Stimulated activated CD8-positive, alpha-beta memory T cell treated with anti-CD3 and anti-CD28 coated beads, Interleukin-7, amount 100 ng/mL, for 24 hours (primary cell): ENCODE measurements around the gene BMP4.

Source experiments
- DNase-seq: peaks from one replicate; pipeline ENCODE4 v3.0.0-alpha.2; 2020; ENCODE audit warnings: low read depth

Gene BMP4

DNA sequence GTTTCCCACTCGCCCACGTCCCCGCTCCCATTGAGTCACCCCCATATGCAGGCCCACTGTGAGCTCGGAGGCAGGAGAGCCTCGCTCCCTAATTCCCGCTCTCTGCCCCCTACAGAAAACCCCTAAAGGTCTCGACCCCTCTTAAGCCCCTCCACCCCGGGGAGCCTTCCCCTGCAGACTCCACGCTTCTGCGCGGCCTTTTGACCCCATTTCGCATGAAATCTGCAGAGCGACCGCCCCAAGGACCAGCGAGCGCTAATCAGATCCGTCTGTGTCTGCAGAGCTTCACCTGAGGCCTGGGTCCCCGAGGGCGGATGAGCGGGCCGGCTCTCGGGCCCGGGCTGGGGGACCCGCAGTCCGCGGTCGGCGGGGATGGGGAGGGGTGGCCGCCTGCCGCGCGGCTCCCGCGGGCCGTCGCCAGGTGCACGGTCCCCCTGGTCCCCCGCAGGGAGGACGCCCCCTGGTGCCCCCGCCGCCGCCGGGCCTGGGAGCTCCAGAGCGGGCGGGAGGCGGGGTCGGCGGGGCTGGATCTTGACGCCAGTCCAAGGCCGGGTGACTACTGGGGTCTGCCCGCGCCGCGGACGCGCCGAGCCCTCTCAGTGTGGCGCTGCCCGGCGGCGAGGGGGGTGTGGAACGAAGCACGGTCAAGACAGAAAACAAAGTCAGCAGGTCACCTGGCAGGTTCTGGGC is 10.1 kb downstream of the BMP4 start:
- no peak for DNase-seq

DNA sequence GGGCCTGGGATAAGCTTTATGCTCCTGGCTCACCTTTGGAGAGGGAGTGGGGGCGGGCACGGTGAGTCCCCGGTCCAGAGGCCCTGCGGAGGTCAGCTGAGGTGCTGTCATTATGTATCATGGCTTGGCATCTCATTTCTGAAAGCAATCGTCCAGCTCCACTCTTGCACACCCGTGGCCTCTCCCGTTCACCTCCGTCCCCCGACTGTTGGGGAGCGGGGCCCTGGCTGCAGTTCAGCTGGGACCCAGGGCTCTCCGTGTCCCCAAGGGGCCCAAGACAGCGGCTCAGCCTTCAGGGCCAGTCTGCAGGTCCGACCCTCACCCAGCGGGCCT is 10.6 kb downstream of the BMP4 start:
- DNase-seq, result no peak

- DNase-seq, result no peak
These were observed 12.9 kb downstream of the BMP4 start for GRCh38 chr14:53943751-53944083.

DNA sequence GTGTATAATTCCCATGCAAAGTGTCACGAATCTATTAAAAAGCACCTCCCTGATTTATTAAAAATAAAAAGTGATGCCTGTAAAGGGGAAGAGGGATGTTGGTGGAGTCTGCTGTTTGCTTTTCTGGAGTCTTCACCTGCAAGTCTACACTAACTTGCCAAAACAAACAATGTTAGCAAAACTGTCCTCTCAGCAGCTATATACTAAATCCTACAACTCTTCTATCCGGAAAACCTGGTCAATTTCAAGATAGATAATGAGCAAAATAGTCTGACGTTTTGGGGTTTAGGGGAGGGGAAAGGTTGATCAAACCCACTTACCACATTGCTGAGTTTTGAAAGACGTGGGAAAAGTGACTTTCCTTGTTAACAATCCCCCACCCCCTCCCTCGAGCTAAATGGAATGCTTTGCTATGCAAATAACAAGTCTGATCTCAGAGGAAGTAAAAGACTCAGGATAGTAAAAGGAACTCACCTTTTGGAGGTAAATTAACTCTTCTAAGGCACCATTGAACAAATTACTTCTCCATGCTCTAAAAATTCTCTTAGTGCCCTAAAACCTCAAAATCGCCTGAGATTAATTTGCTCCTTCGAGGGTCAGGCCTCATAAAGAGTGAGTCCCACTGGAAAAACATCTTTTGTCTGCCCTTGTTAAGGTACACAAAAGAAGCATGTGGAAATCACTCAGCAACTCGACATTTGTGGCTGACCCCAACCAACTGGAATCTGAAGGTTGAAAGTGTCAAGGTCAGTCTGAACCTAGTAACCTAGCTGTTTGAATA is 13.5 kb downstream of the BMP4 start:
- no peak for DNase-seq

GRCh38 chr14:53938136-53938837 is 18.3 kb downstream of the BMP4 start:
- DNase-seq, result no peak

DNA sequence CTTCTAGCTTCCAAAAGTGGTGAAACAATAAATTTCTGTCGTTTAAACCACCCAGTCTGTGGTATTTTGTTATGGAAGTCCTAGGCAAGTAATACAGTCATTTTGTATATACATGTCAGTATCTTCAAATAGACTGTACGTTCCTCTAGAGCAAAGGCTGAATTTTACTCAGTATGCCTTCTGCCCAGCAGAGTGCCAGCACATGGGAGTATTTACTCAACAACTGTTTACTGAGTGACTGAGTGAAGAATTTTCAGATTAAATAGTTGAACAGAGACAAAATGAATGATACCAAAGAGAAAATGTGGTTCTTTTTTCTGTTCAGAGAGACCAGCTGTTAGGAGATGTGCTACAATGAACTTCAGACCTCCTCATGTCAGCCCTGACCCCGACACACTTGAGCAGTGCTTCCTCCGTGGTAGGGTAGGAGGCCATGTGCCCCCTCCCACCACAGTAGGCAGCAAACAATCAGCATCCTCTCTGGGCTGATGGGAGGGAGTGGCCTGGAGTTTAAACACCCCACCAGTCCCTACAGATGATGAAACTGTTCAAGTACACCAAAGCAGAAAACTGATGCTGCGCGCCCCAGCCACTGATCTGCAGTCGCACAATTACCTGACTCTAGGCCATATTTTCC is 21.7 kb downstream of the BMP4 start:
- no peak for DNase-seq

DNA sequence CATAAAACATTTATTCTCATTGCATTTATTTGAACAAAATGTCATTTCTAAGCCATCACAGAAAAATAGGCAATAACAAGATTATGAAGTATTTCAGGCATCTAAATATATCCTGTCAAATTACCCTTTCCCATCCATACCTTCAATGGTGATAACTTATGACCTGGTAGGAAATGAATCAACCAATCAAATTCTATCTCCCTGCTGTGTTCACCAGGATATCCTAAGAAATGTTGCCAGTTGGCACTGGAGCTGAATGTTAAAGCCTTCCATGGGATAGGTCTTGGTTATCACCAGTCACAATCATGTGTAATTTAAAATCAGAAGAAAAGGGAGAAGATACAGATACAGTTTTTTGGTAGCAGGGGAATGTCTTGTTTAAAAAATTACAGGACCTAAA is 23.7 kb downstream of the BMP4 start:
- DNase-seq, result no peak

- DNase-seq, result no peak
These were observed 26.5 kb downstream of the BMP4 start for GRCh38 chr14:53929871-53930715.

- DNase-seq, result no peak
These were observed 29.5 kb downstream of the BMP4 start for GRCh38 chr14:53927171-53927570.

DNA sequence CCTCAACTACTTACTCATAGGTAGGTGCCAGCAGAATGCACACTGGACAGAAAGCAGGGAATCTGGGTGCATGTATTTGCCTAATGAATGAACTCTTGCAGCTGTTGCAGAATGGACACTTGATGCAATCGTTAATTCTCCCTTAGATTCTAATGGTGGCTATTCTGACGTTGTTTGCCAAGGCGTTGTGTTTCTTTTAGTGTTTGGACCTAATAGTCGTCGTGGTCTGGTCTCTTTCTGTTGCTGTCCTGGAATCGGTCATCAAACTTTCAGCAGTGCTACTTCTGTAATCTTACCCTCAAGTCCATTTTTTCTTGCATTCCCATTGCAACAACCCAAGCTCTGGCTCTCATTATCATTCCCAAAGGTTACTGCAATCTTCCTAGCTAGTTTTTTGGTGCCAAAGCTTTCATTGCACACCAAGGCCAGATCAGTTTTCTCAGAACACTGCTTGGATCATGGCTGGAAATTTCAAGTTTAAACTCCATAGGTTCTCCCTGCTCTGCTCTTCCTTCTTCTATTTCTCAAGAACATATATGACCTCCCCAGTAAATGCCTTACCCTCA is 31.3 kb downstream of the BMP4 start:
- DNase-seq, result no peak

- DNase-seq, result no peak
These were observed 31.9 kb downstream of the BMP4 start for GRCh38 chr14:53924753-53925152.

GRCh38 chr14:53921027-53921426 is 35.6 kb downstream of the BMP4 start:
- DNase-seq, result no peak

- DNase-seq, result no peak
These were observed 40.4 kb downstream of the BMP4 start for GRCh38 chr14:53916239-53916638.

GRCh38 chr14:53915364-53916014 is 41.1 kb downstream of the BMP4 start:
- DNase-seq, result no peak

GRCh38 chr14:53912021-53912420 is 44.6 kb downstream of the BMP4 start:
- no peak for DNase-seq

DNA sequence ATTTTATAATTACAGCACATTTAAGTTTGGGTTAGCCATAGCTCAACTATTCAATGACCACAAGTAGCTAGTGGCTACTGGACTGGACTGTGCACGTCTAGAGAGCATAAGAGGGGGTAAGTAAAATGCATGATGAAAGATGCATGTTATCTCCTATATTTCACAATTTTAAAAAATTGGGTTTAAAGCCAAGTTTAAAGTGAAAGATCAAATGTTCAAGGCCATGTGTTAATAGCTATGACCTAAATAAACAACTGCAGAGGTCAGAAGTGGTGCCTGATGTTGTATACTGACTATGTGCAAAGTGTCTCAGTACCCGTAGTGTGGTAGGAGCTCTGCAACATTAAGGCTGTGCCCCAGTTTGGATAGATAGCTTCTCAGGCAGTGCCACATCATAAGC is 48.2 kb downstream of the BMP4 start:
- no peak for DNase-seq

GRCh38 chr14:53902307-53902706 is 54.3 kb downstream of the BMP4 start:
- no peak for DNase-seq

DNA sequence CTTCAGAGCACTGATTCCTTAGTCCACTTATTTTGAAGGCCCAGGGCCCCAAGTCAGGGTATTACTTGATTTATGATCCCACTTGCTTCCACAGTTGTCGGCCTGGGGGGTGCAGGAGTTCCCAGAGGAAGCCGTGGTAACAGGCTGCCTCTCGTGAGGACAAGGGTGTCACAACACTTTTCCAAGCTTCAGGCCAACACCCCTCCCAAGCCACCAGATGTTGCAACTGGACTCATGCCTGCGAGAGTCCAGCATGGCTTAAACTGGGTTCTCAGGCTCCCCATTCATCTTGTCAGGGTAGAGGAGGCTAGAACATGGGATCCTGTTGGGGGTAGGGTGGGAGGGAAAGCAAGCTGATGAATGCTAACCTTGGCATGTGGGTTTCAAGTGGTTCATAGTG is 56.1 kb downstream of the BMP4 start:
- DNase-seq, result no peak
